Neural cell (in vitro differentiated cells): ENCODE results near the gene PRR23C. TPM values are rescaled to one million over a fixed set of nuclear protein-coding genes. Genes with fewer than 3 reads are reported as not detected.
"Not testable (repeated sequence)": the region's sequence is repeated elsewhere in the genome, so short reads cannot be mapped to it uniquely, and the experiment has no call there.

Experiments
- H2AFZ ChIP-seq: fragments of 200-600, 300-800 bp; sonication (generic), shearing (Covaris generic); 2 replicates; pipeline ENCODE4 v1.6.0; 2014; ENCODE audit warnings: low read depth, mild to moderate bottlenecking, antibody characterized with exemption, low read length, moderate library complexity
- H3F3A ChIP-seq: fragments of 200-600 bp; shearing (Covaris generic); 2 replicates; pipeline ENCODE4 v1.6.1; 2016; ENCODE audit warnings: mild to moderate bottlenecking, moderate library complexity, mixed read lengths, antibody characterized with exemption, low read length; ENCODE audit not compliant: insufficient read depth, poor library complexity, severe bottlenecking
- H3K27ac ChIP-seq: fragments of 200-600, 300-800 bp; sonication (generic), shearing (Covaris generic); 2 replicates; pipeline ENCODE4 v1.5.1; 2014; ENCODE audit warnings: mild to moderate bottlenecking, low read length, moderate library complexity
- H3K27me3 ChIP-seq: fragments of 300-800, 200-600 bp; sonication (generic), shearing (Covaris generic); 2 replicates; pipeline ENCODE4 v1.6.0; 2014; ENCODE audit warnings: mild to moderate bottlenecking, low read depth, low read length, moderate library complexity; ENCODE audit not compliant: insufficient read depth
- H3K36me3 ChIP-seq: fragments of 300-800, 200-600 bp; sonication (generic), shearing (Covaris generic); 2 replicates; pipeline ENCODE4 v1.5.1; 2014; ENCODE audit warnings: mild to moderate bottlenecking, antibody characterized with exemption, low read length, moderate library complexity; ENCODE audit not compliant: insufficient read depth
- H3K4me2 ChIP-seq: fragments of 300-800, 200-600 bp; sonication (generic), shearing (Covaris generic); 2 replicates; pipeline ENCODE4 v1.6.0; 2014; ENCODE audit warnings: mild to moderate bottlenecking, low read length
- H3K4me3 ChIP-seq: fragments of 300-800, 200-600 bp; sonication (generic), shearing (Covaris generic); 2 replicates; pipeline ENCODE4 v1.5.1; 2014; ENCODE audit warnings: mild to moderate bottlenecking, low read length, moderate library complexity
- H3K79me2 ChIP-seq: fragments of 200-600 bp; shearing (Covaris generic); replicated peaks from 2 replicates; pipeline ENCODE4 v1.6.0; 2014; ENCODE audit warnings: mild to moderate bottlenecking, low read length, moderate library complexity; ENCODE audit not compliant: insufficient read depth
- H3K9ac ChIP-seq: fragments of 300-800, 200-600 bp; sonication (generic), shearing (Covaris generic); 2 replicates; pipeline ENCODE4 v1.6.1; 2016; ENCODE audit warnings: mild to moderate bottlenecking, low read length, mixed read lengths
- H3K9me2 ChIP-seq: fragments of 200-600 bp; shearing (Covaris generic); 2 replicates; pipeline ENCODE4 v1.6.1; 2016; ENCODE audit warnings: mild to moderate bottlenecking, low read length, mixed read lengths; ENCODE audit not compliant: insufficient read depth
- H3K9me3 ChIP-seq: fragments of 200-600, 300-800 bp; sonication (generic), shearing (Covaris generic); 2 replicates; pipeline ENCODE4 v1.6.1; 2016; ENCODE audit warnings: mild to moderate bottlenecking, mixed run types, low read length, moderate library complexity, mixed read lengths
- H4K20me1 ChIP-seq: fragments of 200-600 bp; shearing (Covaris generic); 2 replicates; pipeline ENCODE4 v1.6.1; 2016; ENCODE audit warnings: mild to moderate bottlenecking, mixed run types; ENCODE audit not compliant: insufficient read depth
- EP300 ChIP-seq: fragments of 450-650 bp; conservative IDR thresholded peaks from 2 replicates; pipeline ENCODE4 v1.6.1; 2014; ENCODE audit warnings: antibody characterized with exemption, mild to moderate bottlenecking, moderate library complexity; ENCODE audit not compliant: poor library complexity, severe bottlenecking
- EZH2 ChIP-seq: fragments of 200-600, 300-800 bp; shearing (Covaris generic), sonication (generic); IDR thresholded peaks from 2 replicates; pipeline ENCODE4 v1.6.1; 2014; ENCODE audit warnings: antibody characterized with exemption, low read length, borderline replicate concordance, mild to moderate bottlenecking; ENCODE audit not compliant: insufficient read depth, poor library complexity, severe bottlenecking
- MXI1 ChIP-seq: fragments of 450-650 bp; conservative IDR thresholded peaks from 2 replicates; pipeline ENCODE4 v1.6.1; 2014; ENCODE audit warnings: antibody characterized with exemption, mild to moderate bottlenecking; ENCODE audit not compliant: poor library complexity, severe bottlenecking
- POLR2AphosphoS5 ChIP-seq: IDR thresholded peaks from 2 replicates; pipeline ENCODE4 v1.6.1; 2012
- RAD21 ChIP-seq: fragments of 450-650 bp; conservative IDR thresholded peaks from 2 replicates; pipeline ENCODE4 v1.6.1; 2014; ENCODE audit warnings: antibody characterized with exemption, mild to moderate bottlenecking, moderate library complexity
- SMC3 ChIP-seq: fragments of 450-650 bp; conservative IDR thresholded peaks from 2 replicates; pipeline ENCODE4 v1.6.1; 2014; ENCODE audit warnings: antibody characterized with exemption, mild to moderate bottlenecking, moderate library complexity; ENCODE audit not compliant: poor library complexity
- TAF1 ChIP-seq: IDR thresholded peaks from 2 replicates; pipeline ENCODE4 v1.6.1; 2012; ENCODE audit warnings: low read depth
- polyA plus RNA-seq: library from polyadenylated mRNA; depleted of rRNA; stranded (reverse); fragments of >200 nt; gene quantifications from 2 replicates; pipeline ENCODE4 v1.2.3, GENCODE V29; 2014
- TF ChIP-seq, protein P1 (sequence below): IDR thresholded peaks from 2 replicates; pipeline ENCODE4 v1.6.1; 2012; ENCODE audit warnings: borderline replicate concordance
- TF ChIP-seq, protein P2 (sequence below): fragments of 450-650 bp; IDR thresholded peaks from 2 replicates; pipeline ENCODE4 v1.5.1; 2014; ENCODE audit warnings: antibody characterized with exemption, mild to moderate bottlenecking, moderate library complexity; ENCODE audit not compliant: poor library complexity, severe bottlenecking

PRR23C gene
- polyA plus RNA-seq, 1 donor from 2014 or later, result not detected

DNA sequence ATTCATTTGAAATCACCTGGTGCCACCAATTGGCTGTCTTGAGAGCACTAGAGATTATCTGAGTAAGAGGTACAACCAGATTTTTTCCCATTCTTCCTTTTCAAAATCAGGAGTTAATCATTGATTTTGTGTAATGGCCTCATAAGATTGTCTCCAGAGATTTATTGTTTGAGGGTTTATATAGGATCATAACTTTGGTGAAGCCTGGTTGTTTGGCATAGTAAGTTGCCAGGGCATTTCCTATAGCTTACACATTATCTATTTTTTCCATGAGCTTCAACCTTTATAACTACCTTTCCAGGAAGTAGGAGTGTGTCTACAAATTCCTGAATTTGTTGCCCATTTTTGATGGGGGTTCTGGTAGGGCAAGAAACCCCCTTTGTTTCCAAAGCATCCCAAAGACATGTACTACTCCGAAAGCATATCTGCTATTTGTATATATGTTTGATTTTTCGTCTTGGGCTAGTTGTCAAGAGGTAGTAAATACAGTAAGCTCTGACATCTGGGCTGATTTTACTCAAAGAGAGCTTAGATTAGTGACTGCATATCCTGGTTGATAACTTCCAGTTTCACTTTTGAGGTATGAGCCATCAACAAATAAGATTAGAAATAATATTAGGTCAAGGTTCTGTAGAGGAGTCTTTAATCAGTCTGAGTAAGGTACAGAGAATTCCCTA lies 12.2 kb downstream of the PRR23C start:
- H3K9me3 ChIP-seq, result peaks cover 6% of the 10 kb centered on the region
- no peaks in the 10 kb centered on the region for H3K79me2 ChIP-seq
- H2AFZ ChIP-seq, result no peak overlapping the region
- H3K9ac ChIP-seq, result no peak overlapping the region
- H3K36me3 ChIP-seq, result no peaks in the 10 kb centered on the region
- H4K20me1 ChIP-seq, result no peaks in the 10 kb centered on the region
- H3K27ac ChIP-seq, result no peak overlapping the region
- no peaks in the 10 kb centered on the region for H3K27me3 ChIP-seq
- TF ChIP-seq EZH2 (no peak), MXI1 (no peak), RAD21 (no peak), SMC3 (no peak), EP300 (no peak), POLR2AphosphoS5 (no peak), TAF1 (no peak)
- TF ChIP-seq, protein P1, sequence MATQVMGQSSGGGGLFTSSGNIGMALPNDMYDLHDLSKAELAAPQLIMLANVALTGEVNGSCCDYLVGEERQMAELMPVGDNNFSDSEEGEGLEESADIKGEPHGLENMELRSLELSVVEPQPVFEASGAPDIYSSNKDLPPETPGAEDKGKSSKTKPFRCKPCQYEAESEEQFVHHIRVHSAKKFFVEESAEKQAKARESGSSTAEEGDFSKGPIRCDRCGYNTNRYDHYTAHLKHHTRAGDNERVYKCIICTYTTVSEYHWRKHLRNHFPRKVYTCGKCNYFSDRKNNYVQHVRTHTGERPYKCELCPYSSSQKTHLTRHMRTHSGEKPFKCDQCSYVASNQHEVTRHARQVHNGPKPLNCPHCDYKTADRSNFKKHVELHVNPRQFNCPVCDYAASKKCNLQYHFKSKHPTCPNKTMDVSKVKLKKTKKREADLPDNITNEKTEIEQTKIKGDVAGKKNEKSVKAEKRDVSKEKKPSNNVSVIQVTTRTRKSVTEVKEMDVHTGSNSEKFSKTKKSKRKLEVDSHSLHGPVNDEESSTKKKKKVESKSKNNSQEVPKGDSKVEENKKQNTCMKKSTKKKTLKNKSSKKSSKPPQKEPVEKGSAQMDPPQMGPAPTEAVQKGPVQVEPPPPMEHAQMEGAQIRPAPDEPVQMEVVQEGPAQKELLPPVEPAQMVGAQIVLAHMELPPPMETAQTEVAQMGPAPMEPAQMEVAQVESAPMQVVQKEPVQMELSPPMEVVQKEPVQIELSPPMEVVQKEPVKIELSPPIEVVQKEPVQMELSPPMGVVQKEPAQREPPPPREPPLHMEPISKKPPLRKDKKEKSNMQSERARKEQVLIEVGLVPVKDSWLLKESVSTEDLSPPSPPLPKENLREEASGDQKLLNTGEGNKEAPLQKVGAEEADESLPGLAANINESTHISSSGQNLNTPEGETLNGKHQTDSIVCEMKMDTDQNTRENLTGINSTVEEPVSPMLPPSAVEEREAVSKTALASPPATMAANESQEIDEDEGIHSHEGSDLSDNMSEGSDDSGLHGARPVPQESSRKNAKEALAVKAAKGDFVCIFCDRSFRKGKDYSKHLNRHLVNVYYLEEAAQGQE, result no peak
- TF ChIP-seq, protein P2, sequence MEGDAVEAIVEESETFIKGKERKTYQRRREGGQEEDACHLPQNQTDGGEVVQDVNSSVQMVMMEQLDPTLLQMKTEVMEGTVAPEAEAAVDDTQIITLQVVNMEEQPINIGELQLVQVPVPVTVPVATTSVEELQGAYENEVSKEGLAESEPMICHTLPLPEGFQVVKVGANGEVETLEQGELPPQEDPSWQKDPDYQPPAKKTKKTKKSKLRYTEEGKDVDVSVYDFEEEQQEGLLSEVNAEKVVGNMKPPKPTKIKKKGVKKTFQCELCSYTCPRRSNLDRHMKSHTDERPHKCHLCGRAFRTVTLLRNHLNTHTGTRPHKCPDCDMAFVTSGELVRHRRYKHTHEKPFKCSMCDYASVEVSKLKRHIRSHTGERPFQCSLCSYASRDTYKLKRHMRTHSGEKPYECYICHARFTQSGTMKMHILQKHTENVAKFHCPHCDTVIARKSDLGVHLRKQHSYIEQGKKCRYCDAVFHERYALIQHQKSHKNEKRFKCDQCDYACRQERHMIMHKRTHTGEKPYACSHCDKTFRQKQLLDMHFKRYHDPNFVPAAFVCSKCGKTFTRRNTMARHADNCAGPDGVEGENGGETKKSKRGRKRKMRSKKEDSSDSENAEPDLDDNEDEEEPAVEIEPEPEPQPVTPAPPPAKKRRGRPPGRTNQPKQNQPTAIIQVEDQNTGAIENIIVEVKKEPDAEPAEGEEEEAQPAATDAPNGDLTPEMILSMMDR, result no peak
- H3K4me3 ChIP-seq, result no peak overlapping the region
- H3K4me2 ChIP-seq, result no peak overlapping the region
- no peaks in the 10 kb centered on the region for H3K9me2 ChIP-seq
- no peaks in the 10 kb centered on the region for H3F3A ChIP-seq

DNA sequence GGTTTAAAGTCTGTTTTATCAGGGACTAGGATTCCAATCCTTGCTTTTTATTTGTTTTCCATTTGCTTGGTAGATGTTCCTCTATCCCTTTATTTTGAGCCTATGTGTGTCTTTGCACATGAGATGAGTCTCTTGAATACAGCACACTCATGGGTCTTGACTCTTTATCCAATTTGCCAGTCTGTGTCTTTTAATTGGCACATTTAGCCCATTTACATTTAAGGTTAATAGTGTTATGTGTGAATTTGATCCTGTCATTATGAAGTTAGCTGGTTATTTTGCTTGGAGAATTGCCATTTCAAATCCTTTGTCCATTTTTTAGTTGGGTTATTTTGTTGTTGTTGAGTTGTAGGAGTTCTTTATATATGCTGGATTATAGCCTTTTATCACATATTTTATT lies 14.1 kb downstream of the PRR23C start:
- not testable (repeated sequence) for H3K9me2 ChIP-seq, H3K27ac ChIP-seq, H3K4me3 ChIP-seq, H3K79me2 ChIP-seq, H3K36me3 ChIP-seq, H2AFZ ChIP-seq, H3K9ac ChIP-seq, H4K20me1 ChIP-seq, H3K4me2 ChIP-seq, H3K27me3 ChIP-seq, H3K9me3 ChIP-seq, H3F3A ChIP-seq

DNA sequence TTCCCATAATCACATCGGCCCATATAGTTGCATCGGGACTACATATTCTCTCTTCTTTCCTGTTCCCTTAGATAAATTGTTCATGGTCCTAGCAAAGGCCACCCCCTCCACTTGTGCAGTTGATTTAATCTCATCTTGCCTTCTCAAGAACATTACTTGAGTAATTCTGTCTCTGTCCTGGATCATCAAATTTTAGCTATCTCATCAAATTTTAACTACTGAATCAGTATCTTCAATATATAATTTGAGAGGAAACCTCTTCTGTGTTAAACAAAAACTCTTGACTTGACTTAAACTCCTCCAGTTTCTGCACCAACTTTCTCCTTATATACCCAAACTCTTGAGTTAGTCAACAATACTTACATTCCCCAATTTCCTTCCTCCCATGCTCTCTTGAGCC lies 19.7 kb downstream of the PRR23C start:
- no peak for TF ChIP-seq TAF1
- TF ChIP-seq, protein P2, result no peak
- no peak for TF ChIP-seq EP300
- TF ChIP-seq MXI1, result no peak
- TF ChIP-seq EZH2, result no peak
- TF ChIP-seq SMC3, result no peak
- TF ChIP-seq, protein P1, result no peak
- TF ChIP-seq POLR2AphosphoS5, result no peak
- Histone ChIP-seq H3K27ac (no peak overlapping the region), H3K4me3 (no peak overlapping the region), H3F3A (no peaks in the 10 kb centered on the region), H3K36me3 (no peaks in the 10 kb centered on the region), H3K9ac (no peak overlapping the region), H4K20me1 (no peaks in the 10 kb centered on the region), H3K4me2 (no peak overlapping the region), H3K79me2 (no peaks in the 10 kb centered on the region), H3K9me2 (no peaks in the 10 kb centered on the region), H2AFZ (no peak overlapping the region), H3K9me3 (no peaks in the 10 kb centered on the region), H3K27me3 (no peaks in the 10 kb centered on the region)
